Endothelial cell of umbilical vein (primary cell): ENCODE results near the gene TBX4. TPM values are rescaled to one million over a fixed set of nuclear protein-coding genes. Genes with fewer than 3 reads are reported as not detected.
A peak's percentile ranks its signal among the peaks of the same experiment; 100 is the strongest.

ENCODE experiments used
- BruUV-seq: library from RNA; stranded (reverse); fragments of 400-500 nt; replicated peaks from 2 replicates; lab custom pipeline; 2021; lab: Mats Ljungman, UMichigan
- CTCF ChIA-PET: fragments of 300-600, 350-600 bp; sonication (Branson Sonifier 250); formaldehyde crosslinking; loops from one replicate; lab custom pipeline; 2021; ENCODE audit warnings: antibody characterized with exemption, inconsistent platforms; lab: Charles Lee
- POLR2A ChIA-PET: fragments of 300-600, 350-600 bp; sonication (Branson Sonifier 250); formaldehyde crosslinking; loops from one replicate; lab custom pipeline; 2021; ENCODE audit warnings: antibody characterized with exemption, inconsistent platforms; lab: Charles Lee
- DNase-seq: peaks from one replicate; pipeline ENCODE4 v3.0.0-alpha.2; 2011; ENCODE audit warnings: low read depth, low spot score
- FAIRE-seq: peaks from 2 replicates; lab custom pipeline; 2011; peaks lifted over from hg19 to GRCh38; lab: Jason Lieb, UNC
- H2AFZ ChIP-seq: 2 replicates; pipeline ENCODE4 v1.6.0; 2012; ENCODE audit warnings: low read depth, low read length, control low read depth, inconsistent platforms
- H3K27ac ChIP-seq: 2 replicates; pipeline ENCODE4 v1.5.1; 2011; ENCODE audit warnings: low read depth, mild to moderate bottlenecking, control low read depth, low read length, moderate library complexity; ENCODE audit not compliant: insufficient read depth
- H3K27me3 ChIP-seq, 2 experiments: 2 replicates each; pipeline versions ENCODE4 v1.6.0 to v1.6.1; 2011; ENCODE audit warnings: low read length in 2 of 2, mixed read lengths in 1 of 2; ENCODE audit not compliant: control insufficient read depth in 2 of 2, insufficient read depth in 2 of 2
- H3K36me3 ChIP-seq, 2 experiments: 2 replicates in 1 of 2; 3 replicates in 1 of 2; pipeline ENCODE4 v1.5.1; 2011; ENCODE audit warnings: low read length in 2 of 2, mild to moderate bottlenecking in 1 of 2, moderate library complexity in 1 of 2; ENCODE audit not compliant: control insufficient read depth in 2 of 2, insufficient read depth in 2 of 2; ENCODE audit errors: extremely low read depth in 1 of 2
- H3K4me1 ChIP-seq: 3 replicates; pipeline ENCODE4 v1.5.1; 2011; ENCODE audit warnings: mild to moderate bottlenecking, low read length; ENCODE audit not compliant: control insufficient read depth, insufficient read depth; ENCODE audit errors: extremely low read depth
- H3K4me2 ChIP-seq: 2 replicates; pipeline ENCODE4 v1.6.1; 2011; ENCODE audit warnings: low read length, control low read depth, mixed read lengths; ENCODE audit not compliant: insufficient read depth
- H3K4me3 ChIP-seq, 3 experiments: fragments of 200-600 bp in 1 of 3; sonication (generic), shearing (Covaris generic) in 1 of 3; replicated peaks in 1 of 3; 2 replicates each; pipeline ENCODE4 v1.5.1; 2011 to 2016; ENCODE audit warnings: control low read depth in 3 of 3, low read length in 3 of 3, mild to moderate bottlenecking in 2 of 3, inconsistent platforms in 1 of 3, low read depth in 1 of 3, moderate library complexity in 1 of 3; ENCODE audit not compliant: insufficient read depth in 1 of 3
- H3K79me2 ChIP-seq: 2 replicates; pipeline ENCODE4 v1.6.0; 2012; ENCODE audit warnings: low read length, inconsistent platforms; ENCODE audit not compliant: control insufficient read depth, insufficient read depth
- H3K9ac ChIP-seq: replicated peaks from 2 replicates; pipeline ENCODE3; 2011; ENCODE audit warnings: low read length, control low read depth; ENCODE audit not compliant: insufficient read depth; ENCODE audit errors: extremely low read depth
- H3K9me1 ChIP-seq: replicated peaks from 3 replicates; pipeline ENCODE4 v1.6.0; 2011; ENCODE audit warnings: mild to moderate bottlenecking, low read length; ENCODE audit not compliant: control insufficient read depth, insufficient read depth; ENCODE audit errors: extremely low read depth
- H3K9me3 ChIP-seq: replicated peaks from 2 replicates; pipeline ENCODE4 v1.5.1; 2012; ENCODE audit warnings: low read length, inconsistent platforms; ENCODE audit not compliant: control insufficient read depth, insufficient read depth
- H4K20me1 ChIP-seq: replicated peaks from 2 replicates; pipeline ENCODE3; 2011; ENCODE audit warnings: mild to moderate bottlenecking, low read length; ENCODE audit not compliant: control insufficient read depth, insufficient read depth; ENCODE audit errors: extremely low read depth
- EZH2 ChIP-seq: IDR thresholded peaks from 2 replicates; pipeline ENCODE4 v1.6.1; 2012; ENCODE audit warnings: borderline replicate concordance, low read depth, mild to moderate bottlenecking, moderate library complexity, low read length, inconsistent platforms; ENCODE audit not compliant: severe bottlenecking
- FOS ChIP-seq: IDR thresholded peaks from 2 replicates; pipeline ENCODE4 v1.6.1; 2011; ENCODE audit warnings: mild to moderate bottlenecking, low read length, moderate library complexity, borderline replicate concordance; ENCODE audit not compliant: insufficient read depth
- GATA2 ChIP-seq: IDR thresholded peaks from 2 replicates; pipeline ENCODE4 v1.7.0; 2011; ENCODE audit warnings: low read depth, mild to moderate bottlenecking, moderate library complexity, mixed read lengths, low read length; ENCODE audit not compliant: insufficient read length, insufficient read depth
- JUN ChIP-seq: IDR thresholded peaks from 2 replicates; pipeline ENCODE4 v1.6.1; 2011; ENCODE audit warnings: borderline replicate concordance, low read depth; ENCODE audit not compliant: insufficient read length, insufficient read depth
- MYC ChIP-seq: IDR thresholded peaks from one replicate; pipeline ENCODE4 v1.6.1; 2011; ENCODE audit warnings: mild to moderate bottlenecking, low read depth, low read length
- POLR2A ChIP-seq: IDR thresholded peaks from 2 replicates; pipeline ENCODE4 v1.6.1; 2012; ENCODE audit warnings: low read depth, mild to moderate bottlenecking, control low read depth, low read length
- POLR2AphosphoS5 ChIP-seq: IDR thresholded peaks from 2 replicates; pipeline ENCODE4 v1.6.1; 2012; ENCODE audit warnings: low read depth, mild to moderate bottlenecking, control low read depth, low read length, moderate library complexity; ENCODE audit not compliant: insufficient read depth
- dilution Hi-C: fragments of 300-500 bp; cut with MboI; formaldehyde crosslinking; loops from one replicate; pipeline ENCODE4 v1.15.0; 2019; ENCODE audit warnings: low sequenced_read_pairs; ENCODE audit not compliant: extremely low pct_ligation_motif_present
- intact Hi-C: fragments of 100-400 bp; cut with micrococcal nuclease; formaldehyde crosslinking; loops from one replicate; pipeline ENCODE4 v1.10.0; 2022
- polyA plus RNA-seq, 4 experiments: library from polyadenylated mRNA; depleted of rRNA in 3 of 4; stranded (reverse) in 3 of 4; unstranded in 1 of 4; fragments of >200 nt; gene quantifications; 2 replicates each; pipeline versions ENCODE4 v1.2.1 to v1.2.3, GENCODE V29; 2011 to 2012; ENCODE audit warnings: missing spikeins in 1 of 4
- total RNA-seq: library from RNA; stranded (reverse); gene quantifications from 2 replicates; pipeline ENCODE4 v1.2.3, GENCODE V29; 2021
- TF ChIP-seq, protein P1 (sequence below), 2 donors: IDR thresholded peaks; 1 replicate in 1 of 2; 2 replicates in 1 of 2; pipeline ENCODE4 v1.5.1; 2011; ENCODE audit warnings: low read length in 2 of 2, mild to moderate bottlenecking in 2 of 2, moderate library complexity in 2 of 2, control low read depth in 1 of 2, inconsistent platforms in 1 of 2, low read depth in 1 of 2; ENCODE audit not compliant: insufficient read depth in 1 of 2; ENCODE audit errors: extremely low read depth in 1 of 2
- TF ChIP-seq, protein P2 (sequence below): IDR thresholded peaks from 2 replicates; pipeline ENCODE4 v1.6.1; 2011; ENCODE audit not compliant: insufficient read depth, insufficient read length

The TBX4 gene
- total and polyA plus RNA-seq, 2 donors (not counting 3 experiments of a cell fraction or from before 2014, with no cell fraction given) = not detected

GRCh38 chr17:61404913-61405685 lies 47.1 kb upstream of the TBX4 start:
- Histone ChIP-seq H3K9me3 (no peaks in the 10 kb centered on the region), H3K79me2 (no peaks in the 10 kb centered on the region), H3K9ac (no peak overlapping the region), H3K4me2 (no peak overlapping the region), H3K9me1 (no peaks in the 10 kb centered on the region), H4K20me1 (no peaks in the 10 kb centered on the region), H3K27me3 (peaks cover 80 to 90% of the 10 kb centered on the region in 2 experiments), H3K36me3 (no peaks in the 10 kb centered on the region), H3K27ac (no peak overlapping the region), H3K4me1 (peaks cover 2% of the 10 kb centered on the region), H2AFZ (no peak overlapping the region), H3K4me3 (no peak overlapping the region)
- ChIA-PET CTCF (interaction anchor here (1.3 to 1.5 kb wide), 3 partner anchors 170 to 684 kb away, joined by 3 to 4 read pairs (median 3); no protein-coding TSS in a partner anchor), POLR2A (no interaction called here)
- dilution Hi-C loops = no loop called here
- FAIRE-seq = no peak
- no TSS peak for BruUV-seq
- intact Hi-C loops = no loop called here
- no peak for DNase-seq
- TF ChIP-seq GATA2 = no peak
- no peak for TF ChIP-seq POLR2AphosphoS5
- no peak for TF ChIP-seq MYC
- peak; percentile 98 for TF ChIP-seq EZH2

DNA sequence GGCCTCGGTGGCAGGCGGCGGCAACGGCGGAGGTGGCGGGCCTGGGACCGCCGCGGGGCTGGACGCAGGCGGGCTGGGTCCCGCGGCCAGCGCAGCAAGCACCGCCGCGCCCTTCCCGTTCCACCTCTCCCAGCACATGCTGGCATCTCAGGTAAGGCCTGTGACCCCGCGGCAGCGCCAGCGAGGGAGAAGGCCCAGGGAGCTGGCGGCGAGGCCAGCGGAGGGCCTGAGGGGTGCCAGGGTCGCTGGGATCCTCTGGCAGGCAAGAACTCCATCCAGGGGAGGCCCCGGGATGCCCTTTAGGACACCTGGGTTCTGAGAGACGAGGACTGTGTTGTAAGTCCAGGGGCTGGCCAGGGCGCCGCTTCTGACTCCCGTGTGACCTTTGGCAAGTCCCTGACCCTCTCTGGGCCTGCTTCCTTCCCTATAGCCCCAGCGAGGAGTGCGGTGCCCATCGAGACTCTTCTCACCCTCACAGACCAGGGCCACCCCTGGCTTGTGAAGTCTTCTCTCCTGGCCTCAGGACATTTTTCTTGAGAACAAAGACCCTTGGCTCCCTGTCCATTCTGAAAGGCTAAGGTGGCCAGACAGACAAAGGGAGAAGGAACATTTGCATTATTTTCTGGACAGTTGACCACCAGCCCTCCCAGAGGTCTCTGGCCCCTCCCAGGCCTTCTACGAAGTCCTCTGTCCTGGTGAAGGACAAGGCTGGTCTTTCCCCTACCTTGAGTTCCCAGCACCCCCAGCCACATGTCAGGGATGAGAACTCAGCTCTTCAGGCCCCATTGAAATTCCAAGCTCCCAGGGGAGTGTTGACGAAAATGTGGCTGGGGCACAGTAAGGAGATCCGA lies 46.3 kb upstream of the TBX4 start:
- Histone ChIP-seq H3K36me3 (no peaks in the 10 kb centered on the region), H3K9me1 (no peaks in the 10 kb centered on the region), H3K79me2 (no peaks in the 10 kb centered on the region), H3K4me1 (peaks cover 6% of the 10 kb centered on the region), H2AFZ (no peak overlapping the region), H3K9ac (no peak overlapping the region), H4K20me1 (no peaks in the 10 kb centered on the region), H3K4me3 (no peak overlapping the region), H3K9me3 (no peaks in the 10 kb centered on the region), H3K4me2 (no peak overlapping the region), H3K27ac (no peak overlapping the region), H3K27me3 (peaks cover 82 to 93% of the 10 kb centered on the region in 2 experiments)
- intact Hi-C loops (no loop called here), dilution Hi-C loops (no loop called here)
- BruUV-seq = no TSS peak
- FAIRE-seq (no peak), DNase-seq (no peak)
- TF ChIP-seq POLR2A = no peak
- TF ChIP-seq FOS = no peak
- TF ChIP-seq, protein P1, sequence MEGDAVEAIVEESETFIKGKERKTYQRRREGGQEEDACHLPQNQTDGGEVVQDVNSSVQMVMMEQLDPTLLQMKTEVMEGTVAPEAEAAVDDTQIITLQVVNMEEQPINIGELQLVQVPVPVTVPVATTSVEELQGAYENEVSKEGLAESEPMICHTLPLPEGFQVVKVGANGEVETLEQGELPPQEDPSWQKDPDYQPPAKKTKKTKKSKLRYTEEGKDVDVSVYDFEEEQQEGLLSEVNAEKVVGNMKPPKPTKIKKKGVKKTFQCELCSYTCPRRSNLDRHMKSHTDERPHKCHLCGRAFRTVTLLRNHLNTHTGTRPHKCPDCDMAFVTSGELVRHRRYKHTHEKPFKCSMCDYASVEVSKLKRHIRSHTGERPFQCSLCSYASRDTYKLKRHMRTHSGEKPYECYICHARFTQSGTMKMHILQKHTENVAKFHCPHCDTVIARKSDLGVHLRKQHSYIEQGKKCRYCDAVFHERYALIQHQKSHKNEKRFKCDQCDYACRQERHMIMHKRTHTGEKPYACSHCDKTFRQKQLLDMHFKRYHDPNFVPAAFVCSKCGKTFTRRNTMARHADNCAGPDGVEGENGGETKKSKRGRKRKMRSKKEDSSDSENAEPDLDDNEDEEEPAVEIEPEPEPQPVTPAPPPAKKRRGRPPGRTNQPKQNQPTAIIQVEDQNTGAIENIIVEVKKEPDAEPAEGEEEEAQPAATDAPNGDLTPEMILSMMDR (IDR thresholded peaks at IDR 0.05; ENCODE audit: extremely low read depth in 1 of 2, insufficient read depth in 1 of 2, low read depth in 1 of 2, low read length in 2 of 2) = no peak
- no peak for TF ChIP-seq GATA2
- TF ChIP-seq JUN = no peak
- TF ChIP-seq, protein P2, sequence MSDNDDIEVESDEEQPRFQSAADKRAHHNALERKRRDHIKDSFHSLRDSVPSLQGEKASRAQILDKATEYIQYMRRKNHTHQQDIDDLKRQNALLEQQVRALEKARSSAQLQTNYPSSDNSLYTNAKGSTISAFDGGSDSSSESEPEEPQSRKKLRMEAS = no peak
- ChIA-PET CTCF (interaction anchor here (0.8 to 1.5 kb wide), 5 partner anchors 12 to 685 kb away, joined by 3 to 4 read pairs (median 3); no protein-coding TSS in a partner anchor), POLR2A (no interaction called here)
